Measurements from ENCODE around the gene KCNH4. TPM values are rescaled to one million over a fixed set of nuclear protein-coding genes. Genes with fewer than 3 reads are reported as not detected.
"Not testable (repeated sequence)": the region's sequence is repeated elsewhere in the genome, so short reads cannot be mapped to it uniquely, and the experiment has no call there.

The KCNH4 gene
- total and polyA plus RNA-seq, 7 donors = 0.01 to 0.17 (median 0.08) TPM; not detected in 2

- peaks cover 0 to 6% of the 10 kb centered on the region in 2 donors for H3K36me3 ChIP-seq (ENCODE audit: insufficient read depth in 1 of 2, low read depth in 1 of 2)
- no peak for ATAC-seq
- intact Hi-C loops (cut with DNase I) = no loop called here
- no peaks in the 10 kb centered on the region for H3K27me3 ChIP-seq (ENCODE audit: insufficient read depth in 3 of 3, low read length in 2 of 3)
- H3K27ac ChIP-seq = no peak overlapping the region
- H3K4me1 ChIP-seq = peaks cover 18% of the 10 kb centered on the region
- 75 to 83% (median 79%) methylated on average over 2 of the region's 2 CpGs for WGBS, 3 donors
- H3K4me3 ChIP-seq = no peak overlapping the region
- DNase-seq = no peak
- no peaks in the 10 kb centered on the region for H3K9me3 ChIP-seq
- TF ChIP-seq CTCF (IDR thresholded peaks at IDR 0.05) = no peak
Observed at GRCh38 chr17:42187833-42188232, 6.9 kb upstream of the KCNH4 start.

- H3K9me3 ChIP-seq; ATAC-seq; intact Hi-C loops (cut with DNase I); DNase-seq; H3K27ac ChIP-seq; H3K36me3 ChIP-seq (ENCODE audit: insufficient read depth in 1 of 2, low read depth in 1 of 2); H3K4me3 ChIP-seq: not testable (repeated sequence)
- peaks cover 15% of the 10 kb centered on the region for H3K4me1 ChIP-seq
- WGBS, 3 donors = 88 to 95% (median 89%) methylated on average over 4 to 5 of the region's 5 CpGs
- H3K27me3 ChIP-seq (ENCODE audit: insufficient read depth in 3 of 3, low read length in 2 of 3) = peaks cover 0 to 13% (median 1%) of the 10 kb centered on the region in 3 donors
Observed at GRCh38 chr17:42186191-42186590, 5.2 kb upstream of the KCNH4 start.

GRCh38 chr17:42185621-42185930 is 4.6 kb upstream of the KCNH4 start:
- H3K36me3 ChIP-seq (ENCODE audit: insufficient read depth in 1 of 2, low read depth in 1 of 2) = no peaks in the 10 kb centered on the region
- peaks cover 0 to 19% (median 5%) of the 10 kb centered on the region in 3 donors for H3K27me3 ChIP-seq (ENCODE audit: insufficient read depth in 3 of 3, low read length in 2 of 3)
- ATAC-seq (no peak), DNase-seq (peak in 1 of 2 donors; percentile 26)
- peaks cover 18% of the 10 kb centered on the region for H3K4me1 ChIP-seq
- intact Hi-C loops (cut with DNase I) = no loop called here
- no peak for TF ChIP-seq CTCF (IDR thresholded peaks at IDR 0.05)
- no peak overlapping the region for H3K4me3 ChIP-seq
- H3K9me3 ChIP-seq = no peaks in the 10 kb centered on the region
- H3K27ac ChIP-seq = no peak overlapping the region
- WGBS, 3 donors = 77 to 83% (median 79%) methylated on average over 7 of the region's 7 CpGs

GRCh38 chr17:42184713-42185620 is 4.0 kb upstream of the KCNH4 start, which contains the start of gene HCRT:
TSS of gene HCRT (minus strand) at chr17:42185452. CDS start at chr17:42185365, 87 bp downstream.
- no peak for ATAC-seq
- H3K27ac ChIP-seq = peak within 1 kb of the TSS; percentile 55
- peaks cover 18% of the 10 kb centered on the region for H3K4me1 ChIP-seq
- TF ChIP-seq CTCF (IDR thresholded peaks at IDR 0.05) = no peak
- DNase-seq = no peak
- intact Hi-C loops (cut with DNase I) = loop anchor here in 1 of 2 donors (5.0 kb wide), 1 partner anchor 58 kb away; no protein-coding TSS in a partner anchor
- 83 to 85% (median 83%) methylated on average over 11 of the region's 11 CpGs for WGBS, 3 donors
- H3K4me3 ChIP-seq = peak within 1 kb of the TSS; percentile 69
- H3K36me3 ChIP-seq (ENCODE audit: insufficient read depth in 1 of 2, low read depth in 1 of 2) = no peaks in the 10 kb centered on the region
- peaks cover 0 to 25% (median 5%) of the 10 kb centered on the region in 3 donors for H3K27me3 ChIP-seq (ENCODE audit: insufficient read depth in 3 of 3, low read length in 2 of 3)
- no peaks in the 10 kb centered on the region for H3K9me3 ChIP-seq
